Activated naive CD8-positive, alpha-beta T cell treated with anti-CD3 and anti-CD28 coated beads, Interleukin-2, amount 10 ng/mL, durations not matched to agents 7 days and 5 days (primary cell): ENCODE results near the gene SNX18. TPM values are rescaled to one million over a fixed set of nuclear protein-coding genes. Genes with fewer than 3 reads are reported as not detected.
"Not testable (repeated sequence)": the region's sequence is repeated elsewhere in the genome, so short reads cannot be mapped to it uniquely, and the experiment has no call there.

Experiments
- ATAC-seq: fragments of 150-1000 bp; cut with Tn5 transposase; one replicate; pipeline ENCODE4 v1.10.0; 2021; ENCODE audit warnings: low read depth, moderate library complexity
- POLR2A ChIA-PET: fragments of 350-600 bp; sonication (Branson Sonifier 250); formaldehyde crosslinking; loops from one replicate; lab custom pipeline; 2021; ENCODE audit warnings: antibody characterized with exemption; lab: Charles Lee
- DNase-seq: peaks from one replicate; pipeline ENCODE4 v3.0.0; 2021
- H3K27ac Mint-ChIP-seq: one replicate; pipeline ENCODE4 v1.8.0; 2022; ENCODE audit warnings: mild to moderate bottlenecking, mixed read lengths
- H3K27me3 Mint-ChIP-seq: one replicate; pipeline ENCODE4 v1.8.0; 2022; ENCODE audit warnings: mild to moderate bottlenecking, moderate library complexity, mixed read lengths
- H3K36me3 Mint-ChIP-seq: one replicate; pipeline ENCODE4 v1.8.0; 2021; ENCODE audit warnings: mild to moderate bottlenecking, mixed read lengths
- H3K4me1 Mint-ChIP-seq: one replicate; pipeline ENCODE4 v1.8.0; 2021; ENCODE audit warnings: mixed read lengths
- H3K4me3 Mint-ChIP-seq: one replicate; pipeline ENCODE4 v1.8.0; 2022; ENCODE audit warnings: mild to moderate bottlenecking, moderate library complexity, mixed read lengths
- H3K9me3 Mint-ChIP-seq: one replicate; pipeline ENCODE4 v1.8.0; 2021; ENCODE audit warnings: mixed read lengths
- total RNA-seq, 2 experiments: library from RNA; stranded (reverse); gene quantifications; one replicate each; pipeline ENCODE4 v1.2.3, GENCODE V29; 2021

The SNX18 gene
- total RNA-seq, result 10 to 100 TPM; 24.6 to 26.2 TPM

GRCh38 chr5:54517512-54518145 lies at the start of gene SNX18:
TSS of gene SNX18 (plus strand) at chr5:54517759. CDS start at chr5:54517953, 194 bp downstream.
- Mint-ChIP-seq H3K27ac (peak within 1 kb of the TSS; percentile 68), H3K27me3 (peaks cover 5% of the 10 kb centered on the region), H3K9me3 (no peaks in the 10 kb centered on the region), H3K4me1 (peaks cover 36% of the 10 kb centered on the region), H3K4me3 (peak within 1 kb of the TSS; percentile 79), H3K36me3 (peaks cover 8% of the 10 kb centered on the region)
- peak; percentile 87 for ATAC-seq
- DNase-seq, result peak; percentile 94
- POLR2A ChIA-PET, result interaction anchor here (0.8 to 3.1 kb wide), 5 partner anchors 93 to 350 kb away, joined by 4 to 15 read pairs (median 7); no protein-coding TSS in a partner anchor

GRCh38 chr5:54469622-54470021 lies 47.9 kb upstream of the SNX18 start:
- peaks cover 4% of the 10 kb centered on the region for H3K27me3 Mint-ChIP-seq
- DNase-seq (no peak), ATAC-seq (no peak)
- H3K4me3 Mint-ChIP-seq, result peak overlapping the region; percentile 47
- H3K27ac Mint-ChIP-seq, result peak overlapping the region; percentile 23
- POLR2A ChIA-PET, result no interaction called here
- H3K36me3 Mint-ChIP-seq, result no peaks in the 10 kb centered on the region
- peaks cover 2% of the 10 kb centered on the region for H3K9me3 Mint-ChIP-seq
- peaks cover 5% of the 10 kb centered on the region for H3K4me1 Mint-ChIP-seq

DNA sequence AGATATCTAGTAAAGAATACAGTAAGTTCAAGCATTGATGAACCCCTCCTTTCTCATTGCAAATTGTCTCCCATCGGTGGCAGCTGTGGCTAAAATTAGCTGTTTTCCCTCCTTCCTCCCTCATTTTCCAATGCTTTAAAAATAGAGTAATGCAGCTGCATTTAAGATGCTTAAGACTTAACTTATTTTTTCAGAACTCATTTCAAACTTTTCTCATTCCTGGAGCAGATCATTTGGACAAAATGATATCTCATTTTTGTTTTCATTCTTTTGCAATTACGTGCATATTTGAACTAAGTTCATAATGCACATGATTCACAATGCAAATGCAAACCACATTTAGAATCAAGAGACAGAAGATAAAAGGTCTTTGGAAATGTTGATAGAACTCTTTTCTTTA lies 47.4 kb upstream of the SNX18 start:
- peaks cover 2% of the 10 kb centered on the region for H3K9me3 Mint-ChIP-seq
- POLR2A ChIA-PET, result no interaction called here
- no peaks in the 10 kb centered on the region for H3K36me3 Mint-ChIP-seq
- DNase-seq (no peak), ATAC-seq (no peak)
- H3K4me3 Mint-ChIP-seq, result no peak overlapping the region
- no peak overlapping the region for H3K27ac Mint-ChIP-seq
- peaks cover 4% of the 10 kb centered on the region for H3K27me3 Mint-ChIP-seq
- peaks cover 5% of the 10 kb centered on the region for H3K4me1 Mint-ChIP-seq

GRCh38 chr5:54470677-54471076 lies 46.9 kb upstream of the SNX18 start:
- Mint-ChIP-seq H3K9me3 (peaks cover 2% of the 10 kb centered on the region), H3K4me1 (peaks cover 5% of the 10 kb centered on the region), H3K27me3 (peaks cover 4% of the 10 kb centered on the region), H3K27ac (no peak overlapping the region), H3K36me3 (no peaks in the 10 kb centered on the region), H3K4me3 (no peak overlapping the region)
- DNase-seq, result no peak
- ATAC-seq, result no peak
- POLR2A ChIA-PET, result no interaction called here

DNA sequence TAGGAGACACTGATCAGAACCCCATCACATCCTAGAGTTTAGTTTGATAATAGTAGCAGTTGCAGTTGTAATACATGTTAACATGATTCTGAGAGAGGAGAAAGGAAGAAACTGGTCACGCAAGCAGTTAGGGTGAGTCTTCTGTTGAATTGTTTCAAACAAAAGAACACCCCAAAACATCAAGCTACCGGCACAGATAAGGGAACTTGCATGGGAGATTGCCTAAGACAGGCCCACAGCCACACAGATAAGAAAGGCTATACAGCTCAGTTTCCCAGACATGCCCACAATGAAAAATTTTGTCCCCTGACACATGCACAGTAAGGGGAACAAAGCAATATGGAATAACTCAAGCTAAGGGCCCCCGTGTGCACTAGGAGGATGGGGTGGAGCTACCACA lies 46.2 kb upstream of the SNX18 start:
- Mint-ChIP-seq H3K4me1 (peaks cover 5% of the 10 kb centered on the region), H3K27ac (no peak overlapping the region)
- POLR2A ChIA-PET, result no interaction called here

GRCh38 chr5:54476682-54477081 lies 40.9 kb upstream of the SNX18 start:
- Mint-ChIP-seq H3K27ac (no peak overlapping the region), H3K36me3 (no peaks in the 10 kb centered on the region), H3K9me3 (peaks cover 2% of the 10 kb centered on the region), H3K4me1 (peaks cover 3% of the 10 kb centered on the region), H3K27me3 (peaks cover 11% of the 10 kb centered on the region), H3K4me3 (no peak overlapping the region)
- POLR2A ChIA-PET, result no interaction called here
- ATAC-seq, result no peak
- no peak for DNase-seq

More for the DNA sequence above, 46.2 kb upstream of the SNX18 start:
- no peaks in the 10 kb centered on the region for H3K36me3 Mint-ChIP-seq
- H3K9me3 Mint-ChIP-seq, result peaks cover under 1% of the 10 kb centered on the region
- peaks cover 4% of the 10 kb centered on the region for H3K27me3 Mint-ChIP-seq
- DNase-seq (no peak), ATAC-seq (no peak)
- no peak overlapping the region for H3K4me3 Mint-ChIP-seq

- Mint-ChIP-seq H3K27ac (no peak overlapping the region), H3K36me3 (no peaks in the 10 kb centered on the region), H3K9me3 (peaks cover 2% of the 10 kb centered on the region), H3K4me3 (no peak overlapping the region), H3K4me1 (peaks cover 3% of the 10 kb centered on the region), H3K27me3 (peaks cover 13% of the 10 kb centered on the region)
- ATAC-seq, result no peak
- POLR2A ChIA-PET, result no interaction called here
- no peak for DNase-seq
These were observed 39.5 kb upstream of the SNX18 start for GRCh38 chr5:54477941-54478478.

GRCh38 chr5:54480296-54480695 lies 37.3 kb upstream of the SNX18 start:
- H3K36me3 Mint-ChIP-seq, result no peaks in the 10 kb centered on the region
- ATAC-seq, result no peak
- peaks cover 15% of the 10 kb centered on the region for H3K27me3 Mint-ChIP-seq
- POLR2A ChIA-PET, result no interaction called here
- H3K4me1 Mint-ChIP-seq, result peaks cover 3% of the 10 kb centered on the region
- H3K27ac Mint-ChIP-seq, result no peak overlapping the region
- no peak overlapping the region for H3K4me3 Mint-ChIP-seq
- no peak for DNase-seq
- H3K9me3 Mint-ChIP-seq, result peaks cover 2% of the 10 kb centered on the region

DNA sequence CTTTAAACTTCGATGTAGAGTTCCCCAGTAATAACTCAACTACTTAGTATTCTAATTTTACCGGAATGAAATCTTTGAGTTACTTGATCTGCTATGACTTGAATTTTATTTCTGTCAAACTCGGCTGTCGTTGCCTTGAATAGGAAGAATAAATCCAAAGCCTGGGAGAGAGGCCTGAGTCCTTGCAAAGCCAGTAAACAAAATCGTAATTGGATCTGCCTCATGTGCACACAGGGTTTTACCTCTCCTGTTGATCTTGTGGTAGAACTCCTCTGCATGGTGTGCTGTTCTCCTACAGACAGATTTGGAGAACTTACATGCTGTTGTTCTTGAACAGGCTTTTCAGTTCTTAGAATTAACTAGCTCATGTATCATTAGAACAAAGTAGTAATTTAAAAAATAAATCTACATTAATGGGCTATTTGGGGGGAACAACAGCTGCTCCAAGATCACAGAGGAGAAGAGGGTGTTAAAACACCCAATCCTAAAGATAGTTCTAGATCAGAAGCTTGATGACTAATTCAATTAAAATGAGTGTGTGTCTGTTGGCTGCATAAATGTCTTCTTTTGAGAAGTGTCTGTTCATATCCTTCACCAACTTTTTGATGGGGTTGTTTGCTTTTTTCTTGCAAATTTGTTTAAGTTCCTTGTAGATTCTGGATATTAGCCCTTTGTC lies 33.2 kb upstream of the SNX18 start:
- peaks cover 19% of the 10 kb centered on the region for H3K27me3 Mint-ChIP-seq
- no peak overlapping the region for H3K4me3 Mint-ChIP-seq
- H3K9me3 Mint-ChIP-seq, result peaks cover 2% of the 10 kb centered on the region
- H3K27ac Mint-ChIP-seq, result no peak overlapping the region
- POLR2A ChIA-PET, result no interaction called here
- DNase-seq (no peak), ATAC-seq (no peak)
- no peaks in the 10 kb centered on the region for H3K36me3 Mint-ChIP-seq
- H3K4me1 Mint-ChIP-seq, result peaks cover 3% of the 10 kb centered on the region

DNA sequence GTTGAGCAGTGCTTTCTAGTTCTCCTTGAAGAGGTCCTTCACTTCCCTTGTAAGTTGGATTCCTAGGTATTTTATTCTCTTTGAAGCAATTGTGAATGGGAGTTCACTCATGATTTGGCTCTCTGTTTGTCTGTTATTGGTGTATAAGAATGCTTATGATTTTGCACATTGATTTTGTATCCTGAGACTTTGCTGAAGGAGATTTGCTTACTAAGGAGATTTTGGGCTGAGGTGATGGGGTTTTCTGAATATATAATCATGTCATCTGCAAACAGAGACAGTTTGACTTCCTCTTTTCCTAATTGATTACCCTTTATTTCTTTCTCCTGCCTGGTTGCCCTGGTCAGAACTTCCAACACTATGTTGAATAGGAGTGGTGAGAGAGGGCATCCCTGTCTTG lies 31.9 kb upstream of the SNX18 start:
- H3K27me3 Mint-ChIP-seq, result peaks cover 15% of the 10 kb centered on the region
- DNase-seq, H3K9me3 Mint-ChIP-seq, POLR2A ChIA-PET, H3K36me3 Mint-ChIP-seq, H3K4me3 Mint-ChIP-seq, ATAC-seq, H3K27ac Mint-ChIP-seq, H3K4me1 Mint-ChIP-seq: not testable (repeated sequence)

- H3K4me3 Mint-ChIP-seq, DNase-seq, H3K27me3 Mint-ChIP-seq, H3K36me3 Mint-ChIP-seq, ATAC-seq, H3K9me3 Mint-ChIP-seq, POLR2A ChIA-PET, H3K4me1 Mint-ChIP-seq, H3K27ac Mint-ChIP-seq: not testable (repeated sequence)
These were observed 27.9 kb upstream of the SNX18 start for GRCh38 chr5:54489648-54489979.

GRCh38 chr5:54491326-54491725 lies 26.2 kb upstream of the SNX18 start:
- POLR2A ChIA-PET, result no interaction called here
- Mint-ChIP-seq H3K4me1 (no peaks in the 10 kb centered on the region), H3K27ac (no peak overlapping the region), H3K27me3 (peaks cover 3% of the 10 kb centered on the region), H3K36me3 (no peaks in the 10 kb centered on the region), H3K4me3 (no peak overlapping the region), H3K9me3 (no peaks in the 10 kb centered on the region)
- DNase-seq (no peak), ATAC-seq (no peak)

DNA sequence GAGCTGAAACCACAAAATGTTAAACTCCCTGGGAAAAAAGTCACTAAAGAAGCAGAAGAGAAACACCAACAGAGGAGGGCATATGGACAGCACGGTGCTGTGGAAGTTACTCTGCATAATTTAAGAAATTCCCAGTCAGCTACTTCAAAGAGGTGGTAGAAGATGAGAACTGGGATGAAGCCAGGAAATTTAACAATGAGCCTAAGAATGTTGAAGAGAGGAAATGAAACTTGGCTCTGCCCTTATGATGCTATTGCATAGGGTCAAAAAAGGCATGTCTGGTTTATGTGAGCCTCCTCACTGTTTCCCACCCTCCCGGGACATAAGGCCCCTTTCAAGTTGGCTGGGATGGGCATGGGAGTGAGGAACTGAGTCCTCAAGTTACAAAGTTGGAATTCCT lies 25.4 kb upstream of the SNX18 start:
- no peak for DNase-seq
- Mint-ChIP-seq H3K27ac (no peak overlapping the region), H3K4me3 (no peak overlapping the region), H3K9me3 (no peaks in the 10 kb centered on the region), H3K27me3 (peaks cover 3% of the 10 kb centered on the region), H3K36me3 (no peaks in the 10 kb centered on the region), H3K4me1 (no peaks in the 10 kb centered on the region)
- POLR2A ChIA-PET, result no interaction called here
- ATAC-seq, result no peak

DNA sequence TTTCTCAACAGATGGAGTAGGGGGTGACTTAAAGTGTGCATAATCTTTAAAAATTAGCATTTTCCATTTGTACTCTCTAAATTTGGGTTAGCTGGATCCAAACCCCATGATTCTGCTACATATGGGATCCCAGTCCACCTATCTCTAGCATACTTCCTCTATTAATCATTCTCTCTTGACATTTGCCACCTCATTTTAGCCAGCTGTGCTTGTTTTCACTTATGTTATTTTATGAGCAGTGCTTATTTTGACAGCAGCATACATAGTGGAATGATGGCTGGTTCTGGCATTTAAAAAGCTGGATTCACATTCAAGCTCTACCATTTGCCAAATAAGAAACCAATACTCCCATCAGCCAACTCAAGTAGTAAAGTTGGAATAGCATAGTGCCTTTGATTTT lies 22.5 kb upstream of the SNX18 start:
- Mint-ChIP-seq H3K27ac (no peak overlapping the region), H3K4me3 (no peak overlapping the region), H3K4me1 (no peaks in the 10 kb centered on the region), H3K36me3 (no peaks in the 10 kb centered on the region), H3K27me3 (peaks cover 3% of the 10 kb centered on the region), H3K9me3 (no peaks in the 10 kb centered on the region)
- POLR2A ChIA-PET, result no interaction called here
- DNase-seq (no peak), ATAC-seq (no peak)
